Measurements from ENCODE around the gene TMEM37. TPM values are rescaled to one million over a fixed set of nuclear protein-coding genes. Genes with fewer than 3 reads are reported as not detected.

The TMEM37 gene
- total and polyA plus RNA-seq, 2 of the 8 experiments (the other 6 are each of a cell fraction or from before 2014, with no cell fraction given), result 11.0 to 16.2 TPM

GRCh38 chr2:119463136-119463535 is 31.5 kb downstream of the TMEM37 start:
- no peak overlapping the region for H3K4me2 ChIP-seq (ENCODE audit: insufficient read depth in 1 of 2, low read depth in 2 of 2, low read length in 2 of 2)
- H2AFZ ChIP-seq (ENCODE audit: low read length), result no peak overlapping the region
- no peak overlapping the region for H2BK120ac ChIP-seq (replicated peaks; ENCODE audit: low read depth, low read length)
- H3K9ac ChIP-seq (replicated peaks in 1 of 4; ENCODE audit: extremely low read depth in 1 of 4, low read depth in 3 of 4, low read length in 3 of 4), result no peak overlapping the region
- no peaks in the 10 kb centered on the region for H3K36me3 ChIP-seq (ENCODE audit: control insufficient read depth in 2 of 4, insufficient read depth in 4 of 4, low read length in 3 of 4)
- no peak overlapping the region for H3K56ac ChIP-seq (replicated peaks; ENCODE audit: insufficient read length, low read depth, low read length)
- no peak overlapping the region for H3K18ac ChIP-seq (ENCODE audit: extremely low read depth, low read length)
- peaks cover 2% of the 10 kb centered on the region; the same call in 1 of the 2 replicates for H3K23me2 ChIP-seq (ENCODE audit: low read depth, low read length)
- H2BK15ac ChIP-seq (ENCODE audit: low read length), result no peak overlapping the region
- WGBS, 2 experiments (ENCODE audit: extremely low coverage in 1 of 2, insufficient coverage in 1 of 2, insufficient read length in 1 of 2, insufficient replicate concordance in 2 of 2, low coverage in 1 of 2, low lambda C conversion rate in 2 of 2, missing lambda C conversion rate in 1 of 2), result 78% methylated on average over 4 of the region's 4 CpGs; no CpG with 5 or more reads in 1 of the 2 experiments
- no peak overlapping the region for H3K4me3 ChIP-seq (ENCODE audit: extremely low read depth in 1 of 4, insufficient read depth in 2 of 4, low read depth in 3 of 4, low read length in 4 of 4)
- no peak overlapping the region for H3K23ac ChIP-seq (ENCODE audit: insufficient read length)
- no peaks in the 10 kb centered on the region for H3K79me2 ChIP-seq (ENCODE audit: control insufficient read depth in 1 of 2, insufficient read depth in 2 of 2, low read length in 2 of 2)
- no peak for DNase-seq (ENCODE audit: low read depth in 1 of 2, low spot score in 2 of 2)
- H4K8ac ChIP-seq (ENCODE audit: extremely low read depth, insufficient read depth, low read length), result no peak overlapping the region
- no peak overlapping the region for H2BK5ac ChIP-seq (ENCODE audit: low read depth, low read length)
- H2AK5ac ChIP-seq (ENCODE audit: low read depth, low read length), result 0 out of 2 replicates have a peak overlapping the region, but pooled peaks have one; percentile 75
- POLR2A ChIA-PET (ENCODE audit: partially characterized antibody), result no interaction called here
- no peaks in the 10 kb centered on the region for H3K4me1 ChIP-seq (replicated peaks in 1 of 4; ENCODE audit: control insufficient read depth in 3 of 4, insufficient read depth in 4 of 4, low read length in 3 of 4)
- no peak overlapping the region for H4K91ac ChIP-seq (replicated peaks; ENCODE audit: insufficient read length, low read length)
- H3K14ac ChIP-seq (ENCODE audit: insufficient read length), result no peak overlapping the region
- no peak overlapping the region for H2BK20ac ChIP-seq (ENCODE audit: low read length)
- FAIRE-seq, result no peak
- no peak overlapping the region for H3K4ac ChIP-seq (replicated peaks; ENCODE audit: insufficient read length, low read depth, low read length)
- no peaks in the 10 kb centered on the region for H4K20me1 ChIP-seq (replicated peaks in 1 of 2; ENCODE audit: control insufficient read depth in 1 of 2, insufficient read depth in 2 of 2, low read length in 2 of 2)
- H3K9me3 ChIP-seq (ENCODE audit: insufficient read depth in 2 of 2, low read depth in 1 of 2, low read length in 1 of 2), result no peaks in the 10 kb centered on the region
- CTCF ChIA-PET (ENCODE audit: partially characterized antibody), result interaction anchor here (0.9 to 9.6 kb wide), 2 partner anchors 13 to 56 kb away, joined by 3 to 90 read pairs; no protein-coding TSS in a partner anchor
- no peaks in the 10 kb centered on the region for H3K79me1 ChIP-seq (ENCODE audit: low read depth, low read length)
- no peaks in the 10 kb centered on the region; a peak in 1 of 7 replicates for H3K27me3 ChIP-seq (replicated peaks in 1 of 4; ENCODE audit: control insufficient read depth in 3 of 4, extremely low read depth in 1 of 4, insufficient read depth in 3 of 4, low read length in 3 of 4)
- no peak overlapping the region for H2BK12ac ChIP-seq (ENCODE audit: low read depth, low read length)
- H4K5ac ChIP-seq (ENCODE audit: insufficient read length, low read depth, low read length), result no peak overlapping the region
- H3K27ac ChIP-seq (ENCODE audit: low read depth, low read length), result no peak overlapping the region
- TF ChIP-seq TEAD4 (IDR thresholded peaks at IDR 0.05; ENCODE audit: low read depth, low read length), result no peak
- no peak for TF ChIP-seq RBBP5 (IDR thresholded peaks at IDR 0.05; ENCODE audit: borderline replicate concordance, low read depth, low read length)
- TF ChIP-seq SP2 (IDR thresholded peaks at IDR 0.05; ENCODE audit: low read length), result no peak
- no peak for TF ChIP-seq KDM4A (IDR thresholded peaks at IDR 0.05; ENCODE audit: low read depth, low read length, severe bottlenecking)
- TF ChIP-seq GTF2F1 (IDR thresholded peaks at IDR 0.05; ENCODE audit: borderline replicate concordance, low read depth, low read length), result no peak
- TF ChIP-seq BACH1 (IDR thresholded peaks at IDR 0.05; ENCODE audit: low read length), result no peak
- no peak for TF ChIP-seq CBX8 (IDR thresholded peaks at IDR 0.05; ENCODE audit: borderline replicate concordance, low read depth, low read length)
- no peak for TF ChIP-seq SIX5 (IDR thresholded peaks at IDR 0.05; ENCODE audit: low read depth, low read length)
- no peak for TF ChIP-seq YY1 (IDR thresholded peaks at IDR 0.05; ENCODE audit: low read depth, low read length)
- TF ChIP-seq JUND (IDR thresholded peaks at IDR 0.05; ENCODE audit: low read length), result no peak
- TF ChIP-seq NRF1 (IDR thresholded peaks at IDR 0.05; ENCODE audit: low read depth, low read length), result no peak
- no peak for TF ChIP-seq TAF7 (optimal IDR thresholded peaks at IDR 0.05; ENCODE audit: borderline replicate concordance, low read depth, low read length)
- TF ChIP-seq FOSL1 (IDR thresholded peaks at IDR 0.05; ENCODE audit: insufficient read depth, low read depth, low read length), result no peak
- no peak for TF ChIP-seq BCL11A (IDR thresholded peaks at IDR 0.05; ENCODE audit: low read depth in 2 of 2, low read length in 2 of 2)
- TF ChIP-seq SIN3A (conservative IDR thresholded peaks at IDR 0.05 in 1 of 2, IDR thresholded peaks at IDR 0.05 in 1 of 2; ENCODE audit: low read depth in 1 of 2, low read length in 2 of 2), result no peak
